ENCODE results near the gene SGSH. TPM values are rescaled to one million over a fixed set of nuclear protein-coding genes. Genes with fewer than 3 reads are reported as not detected.

The SGSH gene
- total RNA-seq, 4 donors from 2014 or later, result 15.7 to 34.7 (median 24.7) TPM

- TF ChIP-seq, protein P1, sequence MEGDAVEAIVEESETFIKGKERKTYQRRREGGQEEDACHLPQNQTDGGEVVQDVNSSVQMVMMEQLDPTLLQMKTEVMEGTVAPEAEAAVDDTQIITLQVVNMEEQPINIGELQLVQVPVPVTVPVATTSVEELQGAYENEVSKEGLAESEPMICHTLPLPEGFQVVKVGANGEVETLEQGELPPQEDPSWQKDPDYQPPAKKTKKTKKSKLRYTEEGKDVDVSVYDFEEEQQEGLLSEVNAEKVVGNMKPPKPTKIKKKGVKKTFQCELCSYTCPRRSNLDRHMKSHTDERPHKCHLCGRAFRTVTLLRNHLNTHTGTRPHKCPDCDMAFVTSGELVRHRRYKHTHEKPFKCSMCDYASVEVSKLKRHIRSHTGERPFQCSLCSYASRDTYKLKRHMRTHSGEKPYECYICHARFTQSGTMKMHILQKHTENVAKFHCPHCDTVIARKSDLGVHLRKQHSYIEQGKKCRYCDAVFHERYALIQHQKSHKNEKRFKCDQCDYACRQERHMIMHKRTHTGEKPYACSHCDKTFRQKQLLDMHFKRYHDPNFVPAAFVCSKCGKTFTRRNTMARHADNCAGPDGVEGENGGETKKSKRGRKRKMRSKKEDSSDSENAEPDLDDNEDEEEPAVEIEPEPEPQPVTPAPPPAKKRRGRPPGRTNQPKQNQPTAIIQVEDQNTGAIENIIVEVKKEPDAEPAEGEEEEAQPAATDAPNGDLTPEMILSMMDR (IDR thresholded peaks at IDR 0.05; ENCODE audit: low read depth), result no peak
Observed at GRCh38 chr17:80204626-80205468, 15.3 kb downstream of the SGSH start.

DNA sequence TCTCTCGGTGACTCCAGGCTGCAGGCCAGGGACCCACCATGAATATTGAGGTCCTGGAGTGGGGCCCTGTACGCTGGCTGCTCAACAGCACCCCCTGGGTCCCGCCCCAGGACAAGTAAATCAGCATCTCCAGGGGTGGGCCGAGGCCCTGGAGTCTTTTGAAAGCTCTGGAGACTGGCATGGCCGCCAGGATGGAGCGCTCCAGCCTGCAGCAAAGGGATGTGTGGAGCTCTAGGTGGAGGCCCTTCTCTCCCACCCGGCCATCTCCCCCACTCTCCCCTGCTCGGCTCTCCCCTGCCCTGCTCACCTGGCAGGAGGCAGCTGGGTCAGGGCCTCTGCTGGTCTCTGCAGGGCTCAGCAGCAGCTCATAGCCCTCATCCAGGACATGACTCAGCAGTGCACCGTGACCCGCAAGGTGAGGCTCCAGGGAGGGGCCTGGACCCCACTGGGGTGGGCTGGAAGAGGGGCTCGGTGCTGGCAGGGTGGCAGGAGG lies 16.6 kb downstream of the SGSH start:
- TF ChIP-seq, protein P1 (IDR thresholded peaks at IDR 0.05; ENCODE audit: low read depth), result no peak

DNA sequence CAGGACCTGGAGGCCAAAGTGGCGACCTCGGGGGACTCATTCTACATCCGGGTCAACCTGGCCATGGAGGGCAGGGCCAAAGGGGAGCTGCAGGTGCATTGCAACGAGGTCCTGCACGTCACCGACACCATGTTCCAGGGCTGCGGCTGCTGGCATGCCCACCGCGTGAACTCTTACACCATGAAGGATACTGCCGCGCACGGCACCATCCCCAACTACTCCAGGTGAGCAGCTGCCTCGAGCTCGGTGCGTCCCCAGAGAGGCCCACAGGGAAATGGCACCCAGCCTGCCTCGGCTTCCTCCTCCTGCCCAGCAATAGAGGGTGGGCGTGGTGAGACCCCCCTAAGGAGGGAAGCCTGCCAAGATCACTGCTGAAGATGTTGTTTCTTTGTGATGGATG lies 17.9 kb downstream of the SGSH start:
- TF ChIP-seq, protein P1 (IDR thresholded peaks at IDR 0.05; ENCODE audit: low read depth), result no peak

DNA sequence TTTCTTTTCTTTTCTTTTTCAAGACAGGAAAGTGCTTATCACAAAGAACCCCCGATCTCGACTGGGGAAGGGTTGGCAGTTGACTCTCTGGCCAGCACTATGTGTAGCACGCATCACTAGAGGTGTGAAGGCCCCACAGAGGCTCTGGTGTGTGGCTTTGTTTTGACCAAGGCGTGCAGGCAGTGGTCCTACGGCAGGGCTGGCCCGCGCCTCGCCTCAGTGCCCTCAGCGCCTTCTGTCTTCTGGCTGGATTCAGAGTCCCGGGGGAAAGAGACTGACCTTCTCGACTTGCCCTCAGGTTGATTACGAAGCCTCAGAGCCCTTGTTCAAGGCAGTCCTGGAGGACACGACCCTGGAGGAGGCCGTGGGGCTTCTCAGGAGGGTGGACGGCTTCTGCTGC lies 18.7 kb downstream of the SGSH start:
- TF ChIP-seq, protein P1 (IDR thresholded peaks at IDR 0.05; ENCODE audit: low read depth), result no peak

GRCh38 chr17:80198144-80198661 lies 21.9 kb downstream of the SGSH start:
- TF ChIP-seq, protein P1 (IDR thresholded peaks at IDR 0.05; ENCODE audit: low read depth), result no peak

- TF ChIP-seq, protein P1 (IDR thresholded peaks at IDR 0.05; ENCODE audit: low read depth), result no peak
Observed at GRCh38 chr17:80196652-80197051, 23.5 kb downstream of the SGSH start.

Measured in subcutaneous adipose tissue (tissue), 4 donors.